WTC11 (cell line): Measurements from ENCODE around the gene SSR1. TPM values are rescaled to one million over a fixed set of nuclear protein-coding genes. Genes with fewer than 3 reads are reported as not detected.

ENCODE experiments used
- ATAC-seq: fragments of 200-7000 bp; cut with Tn5 transposase; 2 replicates; pipeline ENCODE4 v1.10.0; 2021; ENCODE audit warnings: mild to moderate bottlenecking, moderate library complexity
- CTCF ChIA-PET: fragments of 300-600 bp; sonication (Branson Sonifier 250); formaldehyde crosslinking; loops from one replicate; lab custom pipeline; 2021; ENCODE audit warnings: antibody characterized with exemption; lab: Charles Lee
- POLR2A ChIA-PET: fragments of 350-600 bp; sonication (Branson Sonifier 250); formaldehyde crosslinking; loops from one replicate; lab custom pipeline; 2021; ENCODE audit warnings: antibody characterized with exemption; lab: Charles Lee
- DNase-seq: peaks from one replicate; pipeline ENCODE4 v3.0.0; 2021; ENCODE audit warnings: low spot score
- H3K27ac Mint-ChIP-seq: 2 replicates; pipeline ENCODE4 v1.8.0; 2021; ENCODE audit warnings: mixed read lengths
- H3K27me3 Mint-ChIP-seq: 2 replicates; pipeline ENCODE4 v1.8.0; 2021; ENCODE audit warnings: low read depth, mild to moderate bottlenecking, moderate library complexity, mixed read lengths
- H3K36me3 Mint-ChIP-seq: 2 replicates; pipeline ENCODE4 v1.8.0; 2021; ENCODE audit warnings: mixed read lengths
- H3K4me1 Mint-ChIP-seq: 2 replicates; pipeline ENCODE4 v1.8.0; 2022; ENCODE audit warnings: mixed read lengths
- H3K4me3 Mint-ChIP-seq: 2 replicates; pipeline ENCODE4 v1.8.0; 2021; ENCODE audit warnings: mild to moderate bottlenecking, moderate library complexity, mixed read lengths
- H3K9me3 Mint-ChIP-seq: 2 replicates; pipeline ENCODE4 v1.8.0; 2021; ENCODE audit warnings: mixed read lengths
- CBFB ChIP-seq: sonication (generic); formaldehyde crosslinking; IDR thresholded peaks from 2 replicates; pipeline ENCODE4 v1.8.1; 2022; ENCODE audit warnings: mild to moderate bottlenecking, low read depth, missing genetic modification reagents
- GTF2I ChIP-seq: fragments of 250-450 bp; sonication (Bioruptor Pico); conservative IDR thresholded peaks from 2 replicates; pipeline ENCODE4 v1.4.0; 2021; ENCODE audit warnings: mild to moderate bottlenecking
- MXD4 ChIP-seq: fragments of 250-450 bp; sonication (Bioruptor Pico); IDR thresholded peaks from 2 replicates; pipeline ENCODE4 v1.8.0; 2021; ENCODE audit warnings: mild to moderate bottlenecking, moderate library complexity, borderline replicate concordance
- NFE2L1 ChIP-seq: sonication (generic); formaldehyde crosslinking; IDR thresholded peaks from 2 replicates; pipeline ENCODE4 v1.8.1; 2023; ENCODE audit warnings: missing genetic modification reagents
- NFYB ChIP-seq: sonication (generic); formaldehyde crosslinking; conservative IDR thresholded peaks from 2 replicates; pipeline ENCODE4 v1.8.0; 2022; ENCODE audit warnings: low read depth, missing genetic modification reagents
- NR3C1 ChIP-seq: sonication (generic); formaldehyde crosslinking; conservative IDR thresholded peaks from 2 replicates; pipeline ENCODE4 v1.8.1; 2023; ENCODE audit warnings: low read depth, mild to moderate bottlenecking, missing genetic modification reagents
- PRRX2 ChIP-seq: fragments of 250-450 bp; sonication (Bioruptor Pico); IDR thresholded peaks from 2 replicates; pipeline ENCODE4 v1.8.0; 2021; ENCODE audit warnings: mild to moderate bottlenecking
- RELA ChIP-seq: sonication (generic); formaldehyde crosslinking; IDR thresholded peaks from 2 replicates; pipeline ENCODE4 v1.8.1; 2022; ENCODE audit warnings: missing genetic modification reagents, mild to moderate bottlenecking, borderline replicate concordance
- SP1 ChIP-seq: sonication (generic); formaldehyde crosslinking; conservative IDR thresholded peaks from 2 replicates; pipeline ENCODE4 v1.8.1; 2022; ENCODE audit warnings: missing genetic modification reagents
- TCF7 ChIP-seq: sonication (generic); formaldehyde crosslinking; IDR thresholded peaks from 2 replicates; pipeline ENCODE4 v1.8.0; 2022; ENCODE audit warnings: mild to moderate bottlenecking, low read depth, missing genetic modification reagents, moderate library complexity
- ZNF138 ChIP-seq: sonication (generic); formaldehyde crosslinking; conservative IDR thresholded peaks from 2 replicates; pipeline ENCODE4 v1.8.1; 2022; ENCODE audit warnings: mild to moderate bottlenecking, moderate library complexity, missing genetic modification reagents
- ZNF219 ChIP-seq: sonication (generic); formaldehyde crosslinking; IDR thresholded peaks from 2 replicates; pipeline ENCODE4 v1.8.0; 2023; ENCODE audit warnings: missing genetic modification reagents, mild to moderate bottlenecking, borderline replicate concordance
- ZNF232 ChIP-seq: sonication (generic); formaldehyde crosslinking; IDR thresholded peaks from 2 replicates; pipeline ENCODE4 v1.8.0; 2022; ENCODE audit warnings: mild to moderate bottlenecking, missing genetic modification reagents
- ZNF416 ChIP-seq: fragments of 250-450 bp; sonication (Bioruptor Pico); IDR thresholded peaks from 2 replicates; pipeline ENCODE4 v1.9.0; 2021; ENCODE audit warnings: mild to moderate bottlenecking, inconsistent platforms
- ZNF671 ChIP-seq: fragments of 250-450 bp; sonication (Bioruptor Pico); IDR thresholded peaks from 2 replicates; pipeline ENCODE4 v1.8.0; 2021; ENCODE audit warnings: mild to moderate bottlenecking
- total RNA-seq: library from RNA; stranded (reverse); gene quantifications from 3 replicates; pipeline ENCODE4 v1.2.3, GENCODE V29; 2021
- TF ChIP-seq, protein P1 (sequence below): sonication (generic); formaldehyde crosslinking; IDR thresholded peaks from 2 replicates; pipeline ENCODE4 v1.8.1; 2023; ENCODE audit warnings: mild to moderate bottlenecking, moderate library complexity, missing genetic modification reagents
- TF ChIP-seq, protein P2 (sequence below): sonication (generic); formaldehyde crosslinking; IDR thresholded peaks from 2 replicates; pipeline ENCODE4 v1.8.1; 2022; ENCODE audit warnings: low read depth, missing genetic modification reagents, borderline replicate concordance
- TF ChIP-seq, protein P3 (sequence below): sonication (generic); formaldehyde crosslinking; IDR thresholded peaks from 2 replicates; pipeline ENCODE4 v1.8.0; 2022; ENCODE audit warnings: mild to moderate bottlenecking, missing genetic modification reagents
- TF ChIP-seq, protein P4 (sequence below): sonication (generic); formaldehyde crosslinking; IDR thresholded peaks from 2 replicates; pipeline ENCODE4 v1.8.0; 2023; ENCODE audit warnings: missing genetic modification reagents, mild to moderate bottlenecking, borderline replicate concordance
- TF ChIP-seq, protein P5 (sequence below): sonication (generic); formaldehyde crosslinking; IDR thresholded peaks from 2 replicates; pipeline ENCODE4 v1.8.1; 2022; ENCODE audit warnings: low read depth, mild to moderate bottlenecking, moderate library complexity, missing genetic modification reagents, borderline replicate concordance

SSR1 gene
- total RNA-seq, 1 experiment from 2014 or later = 96.7 TPM

DNA sequence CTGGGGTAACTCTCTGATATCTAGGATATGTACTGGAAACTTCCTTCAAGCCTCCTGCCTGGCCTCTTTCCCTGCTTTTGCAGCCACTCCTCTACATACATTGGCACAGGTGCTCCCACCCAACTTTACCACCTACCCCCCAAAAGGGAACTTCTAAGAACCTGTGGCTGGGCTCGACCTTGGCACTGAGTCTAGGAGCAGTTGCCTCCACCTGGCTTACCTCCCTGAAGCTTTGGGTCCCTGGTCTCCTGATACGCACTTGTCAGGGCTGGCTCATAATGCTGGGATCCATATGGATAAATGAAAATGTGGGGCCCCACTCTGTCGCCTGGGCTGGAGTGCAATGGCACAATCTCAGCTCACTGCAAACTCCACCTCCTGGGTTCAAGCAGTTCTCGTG, 56.2 kb downstream of the SSR1 start (continued):
- no peak for TF ChIP-seq ZNF219 (CRISPR knock-in tag)
- no peak for TF ChIP-seq NFE2L1 (CRISPR knock-in tag)
- TF ChIP-seq ZNF138 (CRISPR knock-in tag) = no peak
- TF ChIP-seq CBFB (CRISPR knock-in tag) = no peak
- no peak for TF ChIP-seq RELA (CRISPR knock-in tag)
- TF ChIP-seq, protein P1, sequence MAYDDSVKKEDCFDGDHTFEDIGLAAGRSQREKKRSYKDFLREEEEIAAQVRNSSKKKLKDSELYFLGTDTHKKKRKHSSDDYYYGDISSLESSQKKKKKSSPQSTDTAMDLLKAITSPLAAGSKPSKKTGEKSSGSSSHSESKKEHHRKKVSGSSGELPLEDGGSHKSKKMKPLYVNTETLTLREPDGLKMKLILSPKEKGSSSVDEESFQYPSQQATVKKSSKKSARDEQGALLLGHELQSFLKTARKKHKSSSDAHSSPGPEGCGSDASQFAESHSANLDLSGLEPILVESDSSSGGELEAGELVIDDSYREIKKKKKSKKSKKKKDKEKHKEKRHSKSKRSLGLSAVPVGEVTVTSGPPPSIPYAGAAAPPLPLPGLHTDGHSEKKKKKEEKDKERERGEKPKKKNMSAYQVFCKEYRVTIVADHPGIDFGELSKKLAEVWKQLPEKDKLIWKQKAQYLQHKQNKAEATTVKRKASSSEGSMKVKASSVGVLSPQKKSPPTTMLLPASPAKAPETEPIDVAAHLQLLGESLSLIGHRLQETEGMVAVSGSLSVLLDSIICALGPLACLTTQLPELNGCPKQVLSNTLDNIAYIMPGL (CRISPR knock-in tag) = no peak
- TF ChIP-seq, protein P2, sequence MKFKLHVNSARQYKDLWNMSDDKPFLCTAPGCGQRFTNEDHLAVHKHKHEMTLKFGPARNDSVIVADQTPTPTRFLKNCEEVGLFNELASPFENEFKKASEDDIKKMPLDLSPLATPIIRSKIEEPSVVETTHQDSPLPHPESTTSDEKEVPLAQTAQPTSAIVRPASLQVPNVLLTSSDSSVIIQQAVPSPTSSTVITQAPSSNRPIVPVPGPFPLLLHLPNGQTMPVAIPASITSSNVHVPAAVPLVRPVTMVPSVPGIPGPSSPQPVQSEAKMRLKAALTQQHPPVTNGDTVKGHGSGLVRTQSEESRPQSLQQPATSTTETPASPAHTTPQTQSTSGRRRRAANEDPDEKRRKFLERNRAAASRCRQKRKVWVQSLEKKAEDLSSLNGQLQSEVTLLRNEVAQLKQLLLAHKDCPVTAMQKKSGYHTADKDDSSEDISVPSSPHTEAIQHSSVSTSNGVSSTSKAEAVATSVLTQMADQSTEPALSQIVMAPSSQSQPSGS (CRISPR knock-in tag) = no peak
- no peak for TF ChIP-seq NFYB (CRISPR knock-in tag)
- no peak for TF ChIP-seq MXD4 (CRISPR knock-in tag)
- TF ChIP-seq ZNF232 (CRISPR knock-in tag) = no peak

DNA sequence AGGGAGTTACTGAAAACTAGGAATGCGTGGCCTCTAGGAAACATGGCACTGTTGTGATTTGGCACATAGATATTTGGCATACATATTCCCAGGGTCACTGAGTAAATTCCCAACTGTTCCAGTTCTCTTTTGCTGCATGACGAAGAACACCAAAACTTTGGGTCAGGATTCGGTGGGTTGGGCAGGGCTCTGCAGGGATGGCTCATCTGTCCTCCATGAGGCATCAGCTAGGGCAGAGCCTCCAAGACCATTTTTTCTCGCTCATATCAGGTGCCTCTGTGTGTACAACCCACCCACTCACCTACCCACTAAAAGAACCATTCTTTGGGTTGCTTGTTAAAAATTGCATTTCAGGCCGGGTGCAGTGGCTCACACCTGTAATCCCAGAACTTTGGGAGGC, 57.1 kb downstream of the SSR1 start:
- H3K27ac Mint-ChIP-seq = no peak overlapping the region
- ChIA-PET CTCF (no interaction called here), POLR2A (no interaction called here)
- peaks cover 18% of the 10 kb centered on the region for H3K4me1 Mint-ChIP-seq
- H3K9me3 Mint-ChIP-seq = peaks cover 22% of the 10 kb centered on the region
- DNase-seq = no peak
- no peaks in the 10 kb centered on the region; the same call in none of the 2 replicates for H3K27me3 Mint-ChIP-seq
- no peak overlapping the region for H3K4me3 Mint-ChIP-seq
- TF ChIP-seq ZNF416 (CRISPR knock-in tag) = no peak
- TF ChIP-seq TCF7 (CRISPR knock-in tag) = no peak
- H3K36me3 Mint-ChIP-seq = peaks cover 19% of the 10 kb centered on the region
- no peak for ATAC-seq

DNA sequence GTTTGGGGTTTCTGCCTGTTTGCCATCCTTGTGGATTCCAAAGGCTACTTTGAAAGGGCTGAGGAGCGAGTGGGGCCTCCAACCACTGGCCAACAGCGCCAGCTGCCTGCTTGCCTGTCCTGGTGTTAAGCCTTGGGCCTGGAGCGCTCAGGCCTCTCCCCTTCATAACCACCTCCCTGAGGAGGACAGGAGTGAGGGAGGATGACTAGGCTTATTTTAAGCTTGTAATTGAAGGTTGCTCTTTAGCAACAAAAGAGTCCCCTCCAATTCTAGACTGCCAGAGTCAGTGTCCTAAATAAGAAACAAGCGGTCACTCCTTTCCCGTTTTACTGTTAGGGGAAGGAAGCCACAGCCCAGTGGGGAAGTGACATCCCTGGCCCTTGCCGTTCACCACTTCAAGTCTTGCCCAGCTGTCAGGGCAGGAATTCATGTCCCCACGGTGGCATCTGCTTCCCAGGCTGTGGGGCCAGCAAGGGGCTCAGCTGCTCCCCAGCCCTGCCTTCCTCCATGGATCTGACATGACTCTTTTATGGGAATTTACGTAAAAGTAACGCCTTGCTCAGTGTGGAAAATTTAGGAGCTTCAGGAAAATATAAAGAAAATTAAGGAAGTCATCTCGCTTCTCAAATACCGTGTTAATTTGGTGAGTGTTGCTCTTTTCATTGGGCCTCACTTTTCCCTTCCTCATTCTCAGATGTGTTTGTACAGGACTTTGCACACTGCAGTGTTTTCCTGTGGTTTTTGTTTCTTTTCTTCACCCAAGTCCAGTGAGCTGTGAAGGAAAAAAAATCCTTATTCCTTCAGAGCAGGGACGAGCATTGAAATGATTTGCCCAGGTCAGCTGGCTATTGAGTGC, 57.8 kb downstream of the SSR1 start:
- Mint-ChIP-seq H3K36me3 (peaks cover 19% of the 10 kb centered on the region), H3K4me1 (peaks cover 11% of the 10 kb centered on the region), H3K27ac (no peak overlapping the region), H3K9me3 (peaks cover 22% of the 10 kb centered on the region), H3K4me3 (no peak overlapping the region), H3K27me3 (no peaks in the 10 kb centered on the region; the same call in none of the 2 replicates)
- TF ChIP-seq, protein P3, sequence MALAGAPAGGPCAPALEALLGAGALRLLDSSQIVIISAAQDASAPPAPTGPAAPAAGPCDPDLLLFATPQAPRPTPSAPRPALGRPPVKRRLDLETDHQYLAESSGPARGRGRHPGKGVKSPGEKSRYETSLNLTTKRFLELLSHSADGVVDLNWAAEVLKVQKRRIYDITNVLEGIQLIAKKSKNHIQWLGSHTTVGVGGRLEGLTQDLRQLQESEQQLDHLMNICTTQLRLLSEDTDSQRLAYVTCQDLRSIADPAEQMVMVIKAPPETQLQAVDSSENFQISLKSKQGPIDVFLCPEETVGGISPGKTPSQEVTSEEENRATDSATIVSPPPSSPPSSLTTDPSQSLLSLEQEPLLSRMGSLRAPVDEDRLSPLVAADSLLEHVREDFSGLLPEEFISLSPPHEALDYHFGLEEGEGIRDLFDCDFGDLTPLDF = no peak
- TF ChIP-seq PRRX2 (CRISPR knock-in tag) = no peak
- TF ChIP-seq ZNF671 (CRISPR knock-in tag) = no peak
- TF ChIP-seq, protein P4, sequence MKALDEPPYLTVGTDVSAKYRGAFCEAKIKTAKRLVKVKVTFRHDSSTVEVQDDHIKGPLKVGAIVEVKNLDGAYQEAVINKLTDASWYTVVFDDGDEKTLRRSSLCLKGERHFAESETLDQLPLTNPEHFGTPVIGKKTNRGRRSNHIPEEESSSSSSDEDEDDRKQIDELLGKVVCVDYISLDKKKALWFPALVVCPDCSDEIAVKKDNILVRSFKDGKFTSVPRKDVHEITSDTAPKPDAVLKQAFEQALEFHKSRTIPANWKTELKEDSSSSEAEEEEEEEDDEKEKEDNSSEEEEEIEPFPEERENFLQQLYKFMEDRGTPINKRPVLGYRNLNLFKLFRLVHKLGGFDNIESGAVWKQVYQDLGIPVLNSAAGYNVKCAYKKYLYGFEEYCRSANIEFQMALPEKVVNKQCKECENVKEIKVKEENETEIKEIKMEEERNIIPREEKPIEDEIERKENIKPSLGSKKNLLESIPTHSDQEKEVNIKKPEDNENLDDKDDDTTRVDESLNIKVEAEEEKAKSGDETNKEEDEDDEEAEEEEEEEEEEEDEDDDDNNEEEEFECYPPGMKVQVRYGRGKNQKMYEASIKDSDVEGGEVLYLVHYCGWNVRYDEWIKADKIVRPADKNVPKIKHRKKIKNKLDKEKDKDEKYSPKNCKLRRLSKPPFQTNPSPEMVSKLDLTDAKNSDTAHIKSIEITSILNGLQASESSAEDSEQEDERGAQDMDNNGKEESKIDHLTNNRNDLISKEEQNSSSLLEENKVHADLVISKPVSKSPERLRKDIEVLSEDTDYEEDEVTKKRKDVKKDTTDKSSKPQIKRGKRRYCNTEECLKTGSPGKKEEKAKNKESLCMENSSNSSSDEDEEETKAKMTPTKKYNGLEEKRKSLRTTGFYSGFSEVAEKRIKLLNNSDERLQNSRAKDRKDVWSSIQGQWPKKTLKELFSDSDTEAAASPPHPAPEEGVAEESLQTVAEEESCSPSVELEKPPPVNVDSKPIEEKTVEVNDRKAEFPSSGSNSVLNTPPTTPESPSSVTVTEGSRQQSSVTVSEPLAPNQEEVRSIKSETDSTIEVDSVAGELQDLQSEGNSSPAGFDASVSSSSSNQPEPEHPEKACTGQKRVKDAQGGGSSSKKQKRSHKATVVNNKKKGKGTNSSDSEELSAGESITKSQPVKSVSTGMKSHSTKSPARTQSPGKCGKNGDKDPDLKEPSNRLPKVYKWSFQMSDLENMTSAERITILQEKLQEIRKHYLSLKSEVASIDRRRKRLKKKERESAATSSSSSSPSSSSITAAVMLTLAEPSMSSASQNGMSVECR (CRISPR knock-in tag) = no peak
- no peak for TF ChIP-seq NR3C1 (CRISPR knock-in tag)
- no peak for TF ChIP-seq GTF2I (CRISPR knock-in tag)
- TF ChIP-seq, protein P5, sequence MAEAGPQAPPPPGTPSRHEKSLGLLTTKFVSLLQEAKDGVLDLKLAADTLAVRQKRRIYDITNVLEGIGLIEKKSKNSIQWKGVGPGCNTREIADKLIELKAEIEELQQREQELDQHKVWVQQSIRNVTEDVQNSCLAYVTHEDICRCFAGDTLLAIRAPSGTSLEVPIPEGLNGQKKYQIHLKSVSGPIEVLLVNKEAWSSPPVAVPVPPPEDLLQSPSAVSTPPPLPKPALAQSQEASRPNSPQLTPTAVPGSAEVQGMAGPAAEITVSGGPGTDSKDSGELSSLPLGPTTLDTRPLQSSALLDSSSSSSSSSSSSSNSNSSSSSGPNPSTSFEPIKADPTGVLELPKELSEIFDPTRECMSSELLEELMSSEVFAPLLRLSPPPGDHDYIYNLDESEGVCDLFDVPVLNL = no peak
- no peak for TF ChIP-seq SP1 (CRISPR knock-in tag)
- DNase-seq (no peak), ATAC-seq (no peak)
- ChIA-PET POLR2A (no interaction called here), CTCF (interaction anchor here (1.6 to 1.7 kb wide), 4 partner anchors 9 to 558 kb away, joined by 3 to 6 read pairs (median 5); no protein-coding TSS in a partner anchor)
